Activated CD8-positive, alpha-beta T cell treated with anti-CD3 and anti-CD28 coated beads for 36 hours (primary cell): ENCODE data around the gene ZDHHC1. TPM values are rescaled to one million over a fixed set of nuclear protein-coding genes. Genes with fewer than 3 reads are reported as not detected.

ENCODE experiments used
- ATAC-seq: fragments of 200-7000 bp; cut with Tn5 transposase; one replicate; pipeline ENCODE4 v1.10.0; 2021; ENCODE audit warnings: mild to moderate bottlenecking, moderate library complexity
- CTCF ChIA-PET: fragments of 350-600 bp; sonication (Branson Sonifier 250); formaldehyde crosslinking; loops from one replicate; lab custom pipeline; 2021; ENCODE audit warnings: antibody characterized with exemption; lab: Charles Lee
- POLR2A ChIA-PET: fragments of 350-600 bp; sonication (Branson Sonifier 250); formaldehyde crosslinking; loops from one replicate; lab custom pipeline; 2021; ENCODE audit warnings: antibody characterized with exemption; lab: Charles Lee
- DNase-seq: peaks from one replicate; pipeline ENCODE4 v3.0.0-alpha.2; 2020
- H3K27ac Mint-ChIP-seq: one replicate; pipeline ENCODE4 v1.8.0; 2021; ENCODE audit warnings: mild to moderate bottlenecking, mixed read lengths
- H3K27me3 Mint-ChIP-seq: one replicate; pipeline ENCODE4 v1.8.0; 2021; ENCODE audit warnings: mixed read lengths
- H3K36me3 Mint-ChIP-seq: one replicate; pipeline ENCODE4 v1.8.0; 2021; ENCODE audit warnings: low read depth, mixed read lengths
- H3K4me1 Mint-ChIP-seq: one replicate; pipeline ENCODE4 v1.8.0; 2021; ENCODE audit warnings: low read depth, mixed read lengths
- H3K4me3 Mint-ChIP-seq: one replicate; pipeline ENCODE4 v1.8.0; 2021; ENCODE audit warnings: mild to moderate bottlenecking, moderate library complexity, mixed read lengths
- H3K9me3 Mint-ChIP-seq: one replicate; pipeline ENCODE4 v1.8.0; 2021; ENCODE audit warnings: mixed read lengths
- CTCF ChIP-seq: fragments of 200-600 bp; IDR thresholded peaks from one replicate; pipeline ENCODE4 v1.8.0; 2022; ENCODE audit warnings: antibody characterized with exemption, mild to moderate bottlenecking
- intact Hi-C: fragments of 100-400 bp; cut with micrococcal nuclease; formaldehyde crosslinking; loops from one replicate; pipeline ENCODE4 v1.10.0; 2022
- total RNA-seq, 2 experiments: library from RNA; stranded (reverse); gene quantifications; one replicate each; pipeline ENCODE4 v1.2.3, GENCODE V29; 2021

The ZDHHC1 gene
- total RNA-seq, 2 experiments from 2014 or later, result 0.54 to 0.60 TPM

- H3K27me3 Mint-ChIP-seq, result peaks cover 30% of the 10 kb centered on the region
- H3K36me3 Mint-ChIP-seq, result no peaks in the 10 kb centered on the region
- no peaks in the 10 kb centered on the region for H3K9me3 Mint-ChIP-seq
- no peak overlapping the region for H3K27ac Mint-ChIP-seq
- intact Hi-C loops, result no loop called here
- ChIA-PET POLR2A (no interaction called here), CTCF (interaction anchor here (1.1 to 1.2 kb wide), 2 partner anchors 31 to 50 kb away, joined by 3 to 4 read pairs; no protein-coding TSS in a partner anchor)
- TF ChIP-seq CTCF, result no peak
- ATAC-seq (no peak), DNase-seq (no peak)
- peaks cover 4% of the 10 kb centered on the region for H3K4me1 Mint-ChIP-seq
- no peak overlapping the region for H3K4me3 Mint-ChIP-seq
Observed at GRCh38 chr16:67397036-67397801, 19.1 kb downstream of the ZDHHC1 start.

- DNase-seq (no peak), ATAC-seq (no peak)
- no peak for TF ChIP-seq CTCF
- CTCF ChIA-PET, result interaction anchor here (1.1 to 1.5 kb wide), 3 partner anchors 11 to 122 kb away, joined by 3 to 4 read pairs (median 3); no protein-coding TSS in a partner anchor
- POLR2A ChIA-PET, result interaction anchor here (0.9 kb wide), 1 partner anchor 103 kb away, joined by 3 read pairs; no protein-coding TSS in a partner anchor
- Mint-ChIP-seq H3K36me3 (no peaks in the 10 kb centered on the region), H3K27me3 (peaks cover 31% of the 10 kb centered on the region), H3K4me1 (peaks cover 4% of the 10 kb centered on the region), H3K9me3 (no peaks in the 10 kb centered on the region), H3K27ac (no peak overlapping the region), H3K4me3 (no peak overlapping the region)
- intact Hi-C loops, result no loop called here
Observed at GRCh38 chr16:67396159-67397035, 19.9 kb downstream of the ZDHHC1 start.

GRCh38 chr16:67395458-67396158 lies 20.7 kb downstream of the ZDHHC1 start:
- Mint-ChIP-seq H3K27me3 (peaks cover 30% of the 10 kb centered on the region), H3K4me1 (peaks cover 4% of the 10 kb centered on the region), H3K9me3 (no peaks in the 10 kb centered on the region), H3K27ac (no peak overlapping the region), H3K36me3 (no peaks in the 10 kb centered on the region), H3K4me3 (no peak overlapping the region)
- ChIA-PET POLR2A (interaction anchor here (0.9 kb wide), 1 partner anchor 102 kb away, joined by 3 read pairs; no protein-coding TSS in a partner anchor), CTCF (interaction anchor here (1.1 to 1.5 kb wide), 2 partner anchors 10 to 121 kb away, joined by 3 read pairs; no protein-coding TSS in a partner anchor)
- ATAC-seq, result no peak
- TF ChIP-seq CTCF, result no peak
- intact Hi-C loops, result no loop called here
- no peak for DNase-seq

GRCh38 chr16:67395105-67395457 lies 21.2 kb downstream of the ZDHHC1 start:
- ATAC-seq, result no peak
- H3K4me3 Mint-ChIP-seq, result no peak overlapping the region
- no peaks in the 10 kb centered on the region for H3K36me3 Mint-ChIP-seq
- ChIA-PET POLR2A (no interaction called here), CTCF (interaction anchor here (1.1 to 1.5 kb wide), 2 partner anchors 9 to 121 kb away, joined by 3 read pairs; no protein-coding TSS in a partner anchor)
- H3K27ac Mint-ChIP-seq, result no peak overlapping the region
- H3K4me1 Mint-ChIP-seq, result peaks cover 4% of the 10 kb centered on the region
- intact Hi-C loops, result no loop called here
- no peak for DNase-seq
- H3K27me3 Mint-ChIP-seq, result peaks cover 30% of the 10 kb centered on the region
- no peaks in the 10 kb centered on the region for H3K9me3 Mint-ChIP-seq
- no peak for TF ChIP-seq CTCF
